ENCODE measurements around the gene SNRPD3.

SNRPD3 gene

DNA sequence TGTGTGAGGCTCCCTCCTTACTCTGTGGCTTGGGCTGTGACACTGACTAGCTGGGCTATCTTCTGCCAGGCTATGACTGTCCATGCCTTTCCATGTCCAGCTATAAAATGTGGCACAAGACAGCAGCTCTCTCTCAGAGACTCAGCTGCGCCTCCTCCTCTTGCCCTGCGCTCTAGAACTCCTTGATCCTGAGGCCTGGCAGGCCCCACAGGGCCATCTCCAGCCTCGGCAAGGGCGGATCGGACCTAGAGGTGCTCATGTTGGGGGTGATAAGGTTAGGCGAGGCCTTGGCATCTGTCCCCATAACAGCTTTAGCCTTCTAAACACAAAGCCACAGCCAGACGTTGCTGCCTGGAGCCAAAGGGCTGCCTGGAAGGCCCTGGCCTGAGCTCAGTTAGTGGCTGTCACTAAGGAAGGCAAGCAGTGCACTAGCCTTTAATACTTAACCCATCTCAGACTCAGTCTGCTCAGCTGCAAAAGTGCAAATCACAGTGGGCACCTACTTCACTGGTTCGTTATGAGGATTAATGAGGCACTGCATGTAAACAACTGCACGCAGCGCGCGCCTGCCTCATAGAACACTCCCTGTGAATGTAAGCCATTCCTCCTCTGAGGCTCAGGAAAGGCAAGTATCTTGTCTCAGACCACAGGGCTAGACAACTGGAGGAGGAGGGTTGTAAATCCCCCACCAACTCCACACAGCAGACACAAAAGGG lies 2.0 kb upstream of the SNRPD3 start:
- Histone ChIP-seq H3K9me2 (replicated peaks; ENCODE audit: control insufficient read depth, low read length) (no peaks in the 10 kb centered on the region), H3K79me2 (ENCODE audit: control insufficient read depth, low read length) (peaks cover 95% of the 10 kb centered on the region), H3K27ac (ENCODE audit: low read depth, low read length) (peak overlapping the region; percentile 81), H3K27me3 (ENCODE audit: control insufficient read depth, low read length) (no peaks in the 10 kb centered on the region), H3F3A (ENCODE audit: control insufficient read depth, insufficient read depth) (peaks cover 5% of the 10 kb centered on the region), H3K4me2 (ENCODE audit: low read length) (peak overlapping the region; percentile 67), H3K4me1 (ENCODE audit: control insufficient read depth, low read length) (peaks cover 43% of the 10 kb centered on the region), H3K4me3 (ENCODE audit: low read length) (peak overlapping the region; percentile 77), H4K20me1 (ENCODE audit: control insufficient read depth, insufficient read depth, low read depth, low read length) (peaks cover 27% of the 10 kb centered on the region), H3K36me3 (ENCODE audit: control insufficient read depth, low read length) (peaks cover 77% of the 10 kb centered on the region), H3K9me3 (ENCODE audit: control insufficient read depth, insufficient read depth, low read length) (no peaks in the 10 kb centered on the region)
- TF ChIP-seq EZH2phosphoT487 (IDR thresholded peaks at IDR 0.05; ENCODE audit: borderline replicate concordance, low read length): no peak
- TF ChIP-seq, protein P1, sequence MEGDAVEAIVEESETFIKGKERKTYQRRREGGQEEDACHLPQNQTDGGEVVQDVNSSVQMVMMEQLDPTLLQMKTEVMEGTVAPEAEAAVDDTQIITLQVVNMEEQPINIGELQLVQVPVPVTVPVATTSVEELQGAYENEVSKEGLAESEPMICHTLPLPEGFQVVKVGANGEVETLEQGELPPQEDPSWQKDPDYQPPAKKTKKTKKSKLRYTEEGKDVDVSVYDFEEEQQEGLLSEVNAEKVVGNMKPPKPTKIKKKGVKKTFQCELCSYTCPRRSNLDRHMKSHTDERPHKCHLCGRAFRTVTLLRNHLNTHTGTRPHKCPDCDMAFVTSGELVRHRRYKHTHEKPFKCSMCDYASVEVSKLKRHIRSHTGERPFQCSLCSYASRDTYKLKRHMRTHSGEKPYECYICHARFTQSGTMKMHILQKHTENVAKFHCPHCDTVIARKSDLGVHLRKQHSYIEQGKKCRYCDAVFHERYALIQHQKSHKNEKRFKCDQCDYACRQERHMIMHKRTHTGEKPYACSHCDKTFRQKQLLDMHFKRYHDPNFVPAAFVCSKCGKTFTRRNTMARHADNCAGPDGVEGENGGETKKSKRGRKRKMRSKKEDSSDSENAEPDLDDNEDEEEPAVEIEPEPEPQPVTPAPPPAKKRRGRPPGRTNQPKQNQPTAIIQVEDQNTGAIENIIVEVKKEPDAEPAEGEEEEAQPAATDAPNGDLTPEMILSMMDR (IDR thresholded peaks at IDR 0.05; ENCODE audit: low read depth, low read length, poor library complexity, severe bottlenecking): no peak

DNA sequence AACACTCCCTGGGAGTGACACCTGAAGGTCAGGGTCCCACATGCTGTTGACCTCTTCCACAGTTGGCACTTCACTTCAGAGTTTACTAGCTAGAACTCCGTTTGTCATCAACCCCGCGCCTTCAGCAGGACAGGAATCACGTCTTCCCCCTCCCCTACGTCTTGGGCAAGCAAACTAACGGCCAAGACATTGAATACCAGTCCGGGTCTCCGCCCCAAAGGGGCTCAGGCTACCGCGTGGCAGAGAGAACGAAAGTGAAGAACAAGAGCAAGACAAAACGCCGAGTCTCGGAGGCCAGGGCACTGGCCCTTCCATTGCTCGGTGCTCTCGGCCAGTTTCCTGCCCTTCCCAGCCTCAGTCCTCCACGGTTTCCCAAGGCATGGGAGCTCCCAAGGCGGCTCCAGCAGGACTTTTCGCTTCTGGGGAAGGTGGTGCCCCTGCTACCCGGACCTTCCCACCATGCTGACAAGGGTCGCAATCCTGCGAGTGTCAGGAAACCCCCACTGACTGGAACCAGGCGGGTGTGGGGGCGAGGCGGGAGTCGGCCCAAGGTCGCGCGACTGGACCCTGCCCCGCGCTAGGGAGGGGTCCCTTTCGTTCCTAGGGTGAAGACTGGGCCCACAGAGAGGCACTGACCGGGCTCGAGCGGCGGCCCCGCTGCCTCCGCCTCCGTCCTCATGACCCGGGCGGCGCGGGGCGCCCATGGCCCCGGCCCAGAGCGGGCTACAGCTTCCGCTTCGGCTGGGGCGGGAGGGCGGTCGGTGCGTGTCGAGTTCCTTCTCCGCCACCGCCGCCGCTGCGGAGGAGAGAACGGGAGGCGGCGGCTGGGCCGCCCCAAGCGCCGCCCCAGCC lies 1.3 kb upstream of the SNRPD3 start, which contains the start of gene GUCD1:
TSS of gene GUCD1 (minus strand) at position 826 of the 852 bp plus-strand sequence. CDS start at position 679, 147 bp downstream.
- H3K36me3 ChIP-seq (ENCODE audit: control insufficient read depth, low read length): peaks cover 77% of the 10 kb centered on the region
- H4K20me1 ChIP-seq (ENCODE audit: control insufficient read depth, insufficient read depth, low read depth, low read length): peaks cover 34% of the 10 kb centered on the region
- H3K4me1 ChIP-seq (ENCODE audit: control insufficient read depth, low read length): peaks cover 51% of the 10 kb centered on the region
- peak within 1 kb of the TSS; percentile 92 for H3K4me3 ChIP-seq (ENCODE audit: low read length)
- peaks cover 95% of the 10 kb centered on the region for H3K79me2 ChIP-seq (ENCODE audit: control insufficient read depth, low read length)
- TF ChIP-seq, protein P1 (IDR thresholded peaks at IDR 0.05; ENCODE audit: low read depth, low read length, poor library complexity, severe bottlenecking): no peak
- no peak for TF ChIP-seq EZH2phosphoT487 (IDR thresholded peaks at IDR 0.05; ENCODE audit: borderline replicate concordance, low read length)
- H3K4me2 ChIP-seq (ENCODE audit: low read length): peak within 1 kb of the TSS; percentile 78
- H3K9me2 ChIP-seq (replicated peaks; ENCODE audit: control insufficient read depth, low read length): no peaks in the 10 kb centered on the region
- H3F3A ChIP-seq (ENCODE audit: control insufficient read depth, insufficient read depth): peaks cover 5% of the 10 kb centered on the region
- H3K27me3 ChIP-seq (ENCODE audit: control insufficient read depth, low read length): no peaks in the 10 kb centered on the region
- H3K9me3 ChIP-seq (ENCODE audit: control insufficient read depth, insufficient read depth, low read length): no peaks in the 10 kb centered on the region
- H3K27ac ChIP-seq (ENCODE audit: low read depth, low read length): peak within 1 kb of the TSS; percentile 87

GRCh38 chr22:24559471-24559870 lies 3.7 kb downstream of the SNRPD3 start:
- Histone ChIP-seq H3K36me3 (ENCODE audit: control insufficient read depth, low read length) (peaks cover 74% of the 10 kb centered on the region), H3K79me2 (ENCODE audit: control insufficient read depth, low read length) (peaks cover 95% of the 10 kb centered on the region), H3K9me3 (ENCODE audit: control insufficient read depth, insufficient read depth, low read length) (no peaks in the 10 kb centered on the region), H3K27me3 (ENCODE audit: control insufficient read depth, low read length) (no peaks in the 10 kb centered on the region), H4K20me1 (ENCODE audit: control insufficient read depth, insufficient read depth, low read depth, low read length) (peaks cover 31% of the 10 kb centered on the region), H3K4me1 (ENCODE audit: control insufficient read depth, low read length) (peaks cover 36% of the 10 kb centered on the region), H3F3A (ENCODE audit: control insufficient read depth, insufficient read depth) (0 out of 2 replicates have a peak, but pooled peaks cover 2% of the 10 kb centered on the region), H3K9me2 (replicated peaks; ENCODE audit: control insufficient read depth, low read length) (no peaks in the 10 kb centered on the region), H3K4me2 (ENCODE audit: low read length) (peak overlapping the region; percentile 44; the same call in 1 of the 2 replicates), H3K4me3 (ENCODE audit: low read length) (peak overlapping the region; percentile 8; the same call in 1 of the 2 replicates), H3K27ac (ENCODE audit: low read depth, low read length) (no peak overlapping the region)
- no peak for TF ChIP-seq EZH2phosphoT487 (IDR thresholded peaks at IDR 0.05; ENCODE audit: borderline replicate concordance, low read length)
- TF ChIP-seq, protein P1 (IDR thresholded peaks at IDR 0.05; ENCODE audit: low read depth, low read length, poor library complexity, severe bottlenecking): no peak

Data from DOHH2 (cell line).